ENCODE data around the gene PCDHA12.

GRCh38 chr5:140870221-140871201, 4.6 kb upstream of the PCDHA12 start:
- no peak for TF ChIP-seq POLR2A (IDR thresholded peaks at IDR 0.05)
- no peak for TF ChIP-seq CTCF (IDR thresholded peaks at IDR 0.05)
